Karpas-422 (cell line): ENCODE results near the gene SPRY2. TPM values are rescaled to one million over a fixed set of nuclear protein-coding genes. Genes with fewer than 3 reads are reported as not detected.

Experiments used
- DNase-seq: peaks from one replicate; pipeline ENCODE4 v3.0.0-alpha.2; 2015
- H2AFZ ChIP-seq: fragments of 200-600 bp; sonication (generic); 2 replicates; pipeline ENCODE4 v1.6.1; 2014; ENCODE audit warnings: antibody characterized with exemption, low read length, mixed read lengths
- H3K27ac ChIP-seq: fragments of 200-600 bp; sonication (generic); 2 replicates; pipeline ENCODE4 v1.5.1; 2014; ENCODE audit warnings: mild to moderate bottlenecking, low read length, moderate library complexity
- H3K27me3 ChIP-seq: fragments of 200-600 bp; sonication (generic); 2 replicates; pipeline ENCODE4 v1.6.1; 2014; ENCODE audit warnings: low read length, mixed read lengths
- H3K36me3 ChIP-seq: fragments of 200-600 bp; sonication (generic); 2 replicates; pipeline ENCODE4 v1.6.1; 2014; ENCODE audit warnings: low read length, mixed read lengths; ENCODE audit not compliant: insufficient read depth
- H3K4me1 ChIP-seq: fragments of 200-600 bp; sonication (generic); 2 replicates; pipeline ENCODE4 v1.6.1; 2014; ENCODE audit warnings: mild to moderate bottlenecking, low read length, mixed read lengths
- H3K4me2 ChIP-seq: fragments of 200-600 bp; sonication (generic); 2 replicates; pipeline ENCODE4 v1.6.1; 2014; ENCODE audit warnings: low read length, low read depth, mild to moderate bottlenecking; ENCODE audit not compliant: poor library complexity, severe bottlenecking
- H3K4me3 ChIP-seq: fragments of 200-600 bp; sonication (generic); 2 replicates; pipeline ENCODE4 v1.5.1; 2014; ENCODE audit warnings: mild to moderate bottlenecking, antibody characterized with exemption, low read length, mixed read lengths
- H3K79me2 ChIP-seq: fragments of 200-600 bp; sonication (generic); 2 replicates; pipeline ENCODE4 v1.6.1; 2014; ENCODE audit warnings: mild to moderate bottlenecking, low read length, mixed read lengths
- H3K9ac ChIP-seq: fragments of 200-600 bp; sonication (generic); 2 replicates; pipeline ENCODE4 v1.6.0; 2014; ENCODE audit warnings: low read length
- H3K9me2 ChIP-seq: fragments of 200-600 bp; sonication (generic), shearing (Covaris generic); replicated peaks from 2 replicates; pipeline ENCODE4 v1.6.0; 2014; ENCODE audit warnings: mild to moderate bottlenecking, low read length, moderate library complexity; ENCODE audit not compliant: insufficient read depth
- H3K9me3 ChIP-seq: fragments of 300-700, 200-600 bp; sonication (generic); 2 replicates; pipeline ENCODE4 v1.6.1; 2014; ENCODE audit warnings: low read length, mixed read lengths
- H4K20me1 ChIP-seq: fragments of 200-600 bp; sonication (generic); 2 replicates; pipeline ENCODE4 v1.6.1; 2014; ENCODE audit warnings: mild to moderate bottlenecking, antibody characterized with exemption, low read length, low read depth; ENCODE audit not compliant: insufficient read depth
- total RNA-seq: library from RNA; depleted of rRNA; stranded (reverse); fragments of >200 nt; shearing (Covaris generic); gene quantifications from 2 replicates; pipeline ENCODE4 v1.2.3, GENCODE V29; 2014; ENCODE audit warnings: low replicate concordance

The SPRY2 gene
- total RNA-seq, 1 experiment from 2014 or later: not detected

- DNase-seq: no peak
- no peak overlapping the region for H3K4me2 ChIP-seq
- H3K9ac ChIP-seq: no peak overlapping the region
- H3K4me1 ChIP-seq: no peaks in the 10 kb centered on the region
- no peaks in the 10 kb centered on the region for H3K79me2 ChIP-seq
- H4K20me1 ChIP-seq: no peaks in the 10 kb centered on the region
- no peaks in the 10 kb centered on the region for H3K9me2 ChIP-seq
- H3K4me3 ChIP-seq: no peak overlapping the region
- H3K36me3 ChIP-seq: no peaks in the 10 kb centered on the region
- no peaks in the 10 kb centered on the region for H3K9me3 ChIP-seq
- H3K27me3 ChIP-seq: 0 out of 2 replicates have a peak, but pooled peaks cover 3% of the 10 kb centered on the region
- no peak overlapping the region for H3K27ac ChIP-seq
- no peak overlapping the region for H2AFZ ChIP-seq
Observed at GRCh38 chr13:80314711-80315653, 25.9 kb downstream of the SPRY2 start.

GRCh38 chr13:80313668-80314256 is 27.2 kb downstream of the SPRY2 start:
- Histone ChIP-seq H3K4me3 (no peak overlapping the region), H3K36me3 (no peaks in the 10 kb centered on the region), H3K27ac (no peak overlapping the region), H3K4me1 (no peaks in the 10 kb centered on the region), H2AFZ (no peak overlapping the region), H3K4me2 (no peak overlapping the region), H3K9ac (no peak overlapping the region), H3K9me2 (no peaks in the 10 kb centered on the region), H3K79me2 (no peaks in the 10 kb centered on the region), H3K9me3 (no peaks in the 10 kb centered on the region), H3K27me3 (0 out of 2 replicates have a peak, but pooled peaks cover 3% of the 10 kb centered on the region), H4K20me1 (no peaks in the 10 kb centered on the region)
- DNase-seq: no peak

- Histone ChIP-seq H3K9me2 (no peaks in the 10 kb centered on the region), H3K4me2 (no peak overlapping the region), H3K27me3 (0 out of 2 replicates have a peak, but pooled peaks cover 3% of the 10 kb centered on the region), H3K4me1 (no peaks in the 10 kb centered on the region), H3K9me3 (no peaks in the 10 kb centered on the region), H3K9ac (no peak overlapping the region), H4K20me1 (no peaks in the 10 kb centered on the region), H2AFZ (no peak overlapping the region), H3K4me3 (no peak overlapping the region), H3K27ac (no peak overlapping the region), H3K79me2 (no peaks in the 10 kb centered on the region), H3K36me3 (no peaks in the 10 kb centered on the region)
- DNase-seq: no peak
Observed at GRCh38 chr13:80312967-80313366, 28.0 kb downstream of the SPRY2 start.

GRCh38 chr13:80312012-80312704 is 28.8 kb downstream of the SPRY2 start:
- Histone ChIP-seq H3K27me3 (no peaks in the 10 kb centered on the region), H4K20me1 (no peaks in the 10 kb centered on the region), H3K27ac (no peak overlapping the region), H3K4me2 (no peak overlapping the region), H3K4me3 (no peak overlapping the region), H3K4me1 (no peaks in the 10 kb centered on the region), H2AFZ (no peak overlapping the region), H3K79me2 (no peaks in the 10 kb centered on the region), H3K9me2 (no peaks in the 10 kb centered on the region), H3K36me3 (no peaks in the 10 kb centered on the region), H3K9ac (no peak overlapping the region), H3K9me3 (no peaks in the 10 kb centered on the region)
- DNase-seq: no peak

- no peak overlapping the region for H3K4me2 ChIP-seq
- no peak overlapping the region for H3K4me3 ChIP-seq
- no peaks in the 10 kb centered on the region for H3K79me2 ChIP-seq
- peaks cover 3% of the 10 kb centered on the region; the same call in 1 of the 2 replicates for H3K9me3 ChIP-seq
- no peaks in the 10 kb centered on the region for H3K27me3 ChIP-seq
- no peaks in the 10 kb centered on the region for H3K36me3 ChIP-seq
- H2AFZ ChIP-seq: no peak overlapping the region
- no peaks in the 10 kb centered on the region for H3K4me1 ChIP-seq
- H4K20me1 ChIP-seq: no peaks in the 10 kb centered on the region
- H3K9me2 ChIP-seq: no peaks in the 10 kb centered on the region; the same call in 1 of the 2 replicates
- no peak for DNase-seq
- H3K9ac ChIP-seq: no peak overlapping the region
- no peak overlapping the region for H3K27ac ChIP-seq
Observed at GRCh38 chr13:80309926-80310325, 31.0 kb downstream of the SPRY2 start.

GRCh38 chr13:80307401-80307987 is 33.4 kb downstream of the SPRY2 start:
- H3K79me2 ChIP-seq: no peaks in the 10 kb centered on the region

GRCh38 chr13:80306337-80306972 is 34.5 kb downstream of the SPRY2 start:
- no peak for DNase-seq
- no peaks in the 10 kb centered on the region; the same call in 1 of the 2 replicates for H3K9me2 ChIP-seq
- H3K27me3 ChIP-seq: no peaks in the 10 kb centered on the region
- H3K79me2 ChIP-seq: no peaks in the 10 kb centered on the region
- no peak overlapping the region for H3K27ac ChIP-seq
- no peaks in the 10 kb centered on the region for H4K20me1 ChIP-seq
- H3K4me3 ChIP-seq: no peak overlapping the region
- H2AFZ ChIP-seq: no peak overlapping the region
- H3K4me1 ChIP-seq: no peaks in the 10 kb centered on the region
- peaks cover 3% of the 10 kb centered on the region; the same call in 1 of the 2 replicates for H3K9me3 ChIP-seq
- no peaks in the 10 kb centered on the region for H3K36me3 ChIP-seq
- H3K9ac ChIP-seq: no peak overlapping the region
- no peak overlapping the region for H3K4me2 ChIP-seq

More at GRCh38 chr13:80307401-80307987, 33.4 kb downstream of the SPRY2 start:
- no peak for DNase-seq
- H3K4me2 ChIP-seq: no peak overlapping the region
- H3K9me2 ChIP-seq: no peaks in the 10 kb centered on the region; the same call in 1 of the 2 replicates
- no peaks in the 10 kb centered on the region for H3K36me3 ChIP-seq
- H4K20me1 ChIP-seq: no peaks in the 10 kb centered on the region
- H3K9me3 ChIP-seq: peaks cover 3% of the 10 kb centered on the region; the same call in 1 of the 2 replicates
- H3K4me1 ChIP-seq: no peaks in the 10 kb centered on the region
- no peaks in the 10 kb centered on the region for H3K27me3 ChIP-seq
- H2AFZ ChIP-seq: no peak overlapping the region
- no peak overlapping the region for H3K9ac ChIP-seq
- H3K27ac ChIP-seq: no peak overlapping the region
- no peak overlapping the region for H3K4me3 ChIP-seq
